GM06990 (cell line): ENCODE results near the gene PRSS38.

ENCODE experiments used
- DNase-seq: peaks from one replicate; pipeline ENCODE4 v3.0.0-alpha.2; 2011; ENCODE audit not compliant: insufficient read length; ENCODE audit errors: extremely low read depth
- H3K27me3 ChIP-seq: replicated peaks from 2 replicates; pipeline ENCODE4 v1.6.0; 2011; ENCODE audit warnings: low read length; ENCODE audit not compliant: control insufficient read depth, insufficient read depth
- H3K36me3 ChIP-seq: 2 replicates; pipeline ENCODE4 v1.5.1; 2011; ENCODE audit warnings: low read length; ENCODE audit not compliant: control insufficient read depth, insufficient read depth
- H3K4me3 ChIP-seq: replicated peaks from 2 replicates; pipeline ENCODE4 v1.5.1; 2011; ENCODE audit warnings: low read depth, mild to moderate bottlenecking, control low read depth, low read length
- TF ChIP-seq, protein P1 (sequence below): IDR thresholded peaks from 2 replicates; pipeline ENCODE4 v1.5.1; 2011; ENCODE audit warnings: low read length, control low read depth, mild to moderate bottlenecking, inconsistent platforms; ENCODE audit not compliant: insufficient read depth, poor library complexity, severe bottlenecking

Gene PRSS38

DNA sequence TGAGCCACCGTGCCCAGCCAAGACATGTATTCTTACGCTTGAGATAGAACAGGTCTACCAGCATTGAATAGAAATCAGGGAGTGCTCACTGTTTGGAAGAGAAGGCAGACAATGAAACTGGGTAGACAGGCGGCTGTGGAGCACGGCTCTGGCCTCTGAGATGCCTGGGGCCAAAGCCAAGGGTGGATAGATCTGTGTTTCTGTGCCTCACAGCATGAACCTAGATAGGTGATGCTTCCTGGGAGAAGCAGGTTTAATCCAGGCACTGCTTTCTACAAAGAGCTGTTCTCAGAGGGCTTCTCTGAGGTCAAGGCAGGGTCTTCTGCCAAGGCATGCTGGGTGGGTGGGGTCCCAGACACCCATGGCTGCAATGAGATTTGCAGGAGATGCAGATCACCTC, 24.6 kb upstream of the PRSS38 start:
- no peak for DNase-seq
- no peaks in the 10 kb centered on the region for H3K36me3 ChIP-seq
- H3K4me3 ChIP-seq: no peak overlapping the region
- TF ChIP-seq, protein P1, sequence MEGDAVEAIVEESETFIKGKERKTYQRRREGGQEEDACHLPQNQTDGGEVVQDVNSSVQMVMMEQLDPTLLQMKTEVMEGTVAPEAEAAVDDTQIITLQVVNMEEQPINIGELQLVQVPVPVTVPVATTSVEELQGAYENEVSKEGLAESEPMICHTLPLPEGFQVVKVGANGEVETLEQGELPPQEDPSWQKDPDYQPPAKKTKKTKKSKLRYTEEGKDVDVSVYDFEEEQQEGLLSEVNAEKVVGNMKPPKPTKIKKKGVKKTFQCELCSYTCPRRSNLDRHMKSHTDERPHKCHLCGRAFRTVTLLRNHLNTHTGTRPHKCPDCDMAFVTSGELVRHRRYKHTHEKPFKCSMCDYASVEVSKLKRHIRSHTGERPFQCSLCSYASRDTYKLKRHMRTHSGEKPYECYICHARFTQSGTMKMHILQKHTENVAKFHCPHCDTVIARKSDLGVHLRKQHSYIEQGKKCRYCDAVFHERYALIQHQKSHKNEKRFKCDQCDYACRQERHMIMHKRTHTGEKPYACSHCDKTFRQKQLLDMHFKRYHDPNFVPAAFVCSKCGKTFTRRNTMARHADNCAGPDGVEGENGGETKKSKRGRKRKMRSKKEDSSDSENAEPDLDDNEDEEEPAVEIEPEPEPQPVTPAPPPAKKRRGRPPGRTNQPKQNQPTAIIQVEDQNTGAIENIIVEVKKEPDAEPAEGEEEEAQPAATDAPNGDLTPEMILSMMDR: no peak
- H3K27me3 ChIP-seq: no peaks in the 10 kb centered on the region

DNA sequence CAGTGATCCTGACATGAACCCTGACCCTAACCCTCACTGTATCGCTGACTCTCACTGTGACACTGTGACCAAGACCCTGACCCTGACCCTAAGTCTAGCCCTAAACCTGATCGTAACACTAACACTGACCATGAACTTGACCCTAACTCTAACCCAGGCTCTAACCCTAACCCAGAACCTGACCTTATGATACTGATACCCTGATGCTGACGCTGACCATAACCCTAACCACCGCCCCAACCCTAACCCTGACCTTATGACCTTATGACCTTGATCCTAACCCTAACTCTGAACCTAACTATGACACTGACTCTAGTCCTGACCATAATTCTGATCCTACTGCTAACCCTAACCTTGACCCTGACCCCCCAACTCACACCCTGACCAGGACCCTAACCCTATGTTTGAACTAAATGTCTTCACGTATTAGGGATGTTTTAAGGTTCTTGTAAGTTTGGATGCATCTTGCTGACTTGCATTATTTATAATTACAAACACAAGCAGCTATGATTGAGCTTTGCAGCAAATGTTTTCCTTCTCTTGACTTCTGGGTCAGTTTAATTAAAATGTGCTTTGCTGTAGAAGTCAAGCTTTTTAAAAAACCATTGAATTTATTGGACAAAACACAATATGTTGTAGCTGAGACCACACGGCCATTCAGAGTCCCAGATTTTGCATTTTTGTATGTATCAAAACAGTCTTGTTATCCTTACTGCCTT, 23.9 kb upstream of the PRSS38 start:
- DNase-seq: no peak
- no peak overlapping the region for H3K4me3 ChIP-seq
- TF ChIP-seq, protein P1: no peak

DNA sequence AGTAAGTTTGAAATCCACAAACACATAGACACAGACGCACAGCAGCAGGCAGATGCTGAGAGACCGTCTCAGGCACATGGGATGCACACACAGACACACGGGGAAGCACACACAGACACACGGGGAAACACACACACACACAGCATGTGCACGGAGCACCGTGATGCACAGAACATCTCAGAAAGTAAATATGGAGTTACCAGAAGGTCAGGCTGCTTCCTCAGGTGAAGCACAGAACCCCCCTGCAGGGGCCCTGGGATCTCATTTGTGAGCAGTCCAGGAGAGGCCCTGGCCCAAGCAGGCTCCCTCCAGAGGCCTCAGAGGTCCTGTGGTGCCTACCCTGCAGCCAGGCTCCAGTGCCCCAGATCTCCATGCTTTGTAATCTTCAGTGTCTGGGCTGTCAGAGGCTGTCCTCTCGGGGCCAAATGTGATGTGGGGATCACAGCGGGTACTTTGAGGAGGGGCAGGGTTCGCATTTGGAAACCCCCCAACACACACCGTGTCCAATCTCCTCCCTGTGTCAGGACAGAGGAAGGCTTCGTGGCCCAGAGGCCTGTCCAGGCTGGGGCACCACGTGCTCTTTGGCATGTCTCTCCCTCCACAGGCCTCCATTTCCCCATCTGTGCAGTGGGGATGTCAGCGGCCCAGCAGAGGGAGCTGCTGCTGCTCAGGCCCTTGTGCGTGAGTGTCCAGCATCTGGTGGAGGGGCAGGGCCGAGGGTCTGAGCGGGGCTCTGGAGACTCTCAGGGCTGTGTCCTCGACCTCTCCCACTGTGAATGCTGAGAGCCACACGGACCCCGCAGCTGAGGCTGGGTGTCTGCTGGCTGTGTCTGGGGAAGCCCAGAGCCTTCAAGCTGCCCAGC, 23.0 kb upstream of the PRSS38 start:
- no peak overlapping the region for H3K4me3 ChIP-seq
- H3K36me3 ChIP-seq: no peaks in the 10 kb centered on the region

More for the DNA sequence above, 23.9 kb upstream of the PRSS38 start:
- Histone ChIP-seq H3K27me3 (no peaks in the 10 kb centered on the region), H3K36me3 (no peaks in the 10 kb centered on the region)

DNA sequence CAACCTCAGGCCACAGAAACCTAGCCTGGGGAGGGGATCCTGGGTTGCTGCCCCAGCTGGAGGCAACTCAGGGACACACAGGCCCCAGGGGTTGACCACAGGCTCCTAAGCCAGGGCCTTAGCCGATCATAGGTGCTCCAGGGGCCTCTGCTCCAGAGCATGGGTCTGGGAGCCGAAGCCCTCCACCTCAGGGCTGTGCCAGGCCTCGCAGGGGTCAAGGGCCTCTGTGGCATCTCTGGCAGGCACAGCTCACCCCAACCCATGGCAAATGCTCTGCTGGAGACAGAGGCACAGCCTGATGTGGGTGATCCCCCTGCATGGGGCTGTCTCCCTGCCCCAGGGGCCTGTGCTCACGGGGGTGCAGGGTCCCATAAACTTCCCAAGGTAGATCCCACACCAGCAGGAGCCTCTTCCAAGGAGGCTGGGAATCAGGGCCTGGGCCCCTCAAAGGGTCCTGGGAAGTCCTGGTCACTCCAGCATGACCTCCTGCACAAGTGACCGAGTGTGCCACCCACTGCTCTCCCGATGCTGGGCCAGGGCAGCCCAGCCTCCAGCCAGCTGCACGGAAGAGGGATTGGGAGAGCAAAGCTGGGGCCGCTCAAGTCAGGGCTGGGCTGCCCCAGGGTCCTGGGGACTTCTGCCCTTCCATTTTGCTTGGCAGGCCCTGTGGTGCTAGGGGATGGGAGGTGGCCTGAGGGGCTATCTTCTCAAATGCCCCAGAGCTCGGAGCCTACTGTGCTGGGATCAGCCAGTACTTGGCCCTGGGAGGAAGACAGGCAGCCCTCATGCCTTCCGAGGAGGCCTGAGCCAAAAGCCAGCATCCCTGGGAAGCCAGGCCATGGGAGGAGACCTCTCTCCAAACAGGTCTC, 22.2 kb upstream of the PRSS38 start:
- TF ChIP-seq, protein P1: no peak
- DNase-seq: no peak

More for the DNA sequence above, 23.0 kb upstream of the PRSS38 start:
- no peak for DNase-seq
- TF ChIP-seq, protein P1: peak; percentile 31
- no peaks in the 10 kb centered on the region for H3K27me3 ChIP-seq

DNA sequence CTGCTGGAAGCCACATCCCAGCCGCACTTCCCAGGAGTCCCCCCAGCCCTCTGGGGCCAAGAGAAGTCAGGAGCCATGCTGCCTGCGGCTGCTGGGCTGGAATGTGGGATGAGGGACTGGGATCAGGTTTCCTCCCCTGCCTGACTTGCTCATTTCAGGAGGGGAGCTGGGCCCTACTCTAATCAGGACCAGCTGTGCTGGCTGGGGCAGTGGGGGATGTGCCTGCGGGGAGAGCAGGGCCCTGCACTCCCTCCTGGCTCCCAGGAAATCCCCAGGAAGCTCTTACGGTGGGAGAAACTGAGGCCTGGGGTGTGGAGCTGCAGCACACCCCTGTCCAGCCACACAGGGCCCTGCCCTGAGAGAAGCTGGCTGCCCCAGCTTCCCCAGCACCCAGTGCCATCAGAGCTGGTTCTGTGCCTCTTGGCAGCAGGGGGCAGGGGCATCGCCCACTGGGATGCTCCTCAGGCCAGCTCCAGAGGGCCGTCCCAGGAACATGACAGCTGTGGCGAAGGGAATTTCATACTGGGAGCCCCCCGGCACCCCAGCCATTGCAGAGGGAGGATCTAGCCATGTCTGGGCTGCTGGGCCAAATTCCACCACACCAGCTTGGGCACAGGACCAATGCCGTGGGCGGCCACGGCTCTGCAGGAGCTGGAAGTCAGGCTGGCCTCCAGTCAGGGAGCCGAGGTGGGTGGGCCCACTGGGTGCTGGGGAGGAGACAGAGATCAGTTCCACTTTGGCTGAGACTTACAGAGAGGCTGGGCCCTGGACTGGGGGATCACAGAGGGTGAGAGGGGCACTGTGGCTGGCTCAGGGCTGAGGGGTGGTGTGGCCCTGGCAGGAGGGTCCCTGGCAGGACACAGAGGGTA, 21.3 kb upstream of the PRSS38 start:
- H3K27me3 ChIP-seq: no peaks in the 10 kb centered on the region; the same call in 1 of the 2 replicates
- DNase-seq: no peak
- H3K36me3 ChIP-seq: no peaks in the 10 kb centered on the region
- H3K4me3 ChIP-seq: no peak overlapping the region
- TF ChIP-seq, protein P1: no peak

More for the DNA sequence above, 22.2 kb upstream of the PRSS38 start:
- H3K4me3 ChIP-seq: no peak overlapping the region
- H3K36me3 ChIP-seq: no peaks in the 10 kb centered on the region
- no peaks in the 10 kb centered on the region for H3K27me3 ChIP-seq
